GM18511 (cell line): ENCODE data around the gene YEATS2.
"Not testable (repeated sequence)": the region's sequence is repeated elsewhere in the genome, so short reads cannot be mapped to it uniquely, and the experiment has no call there.

Experiments used
- ATAC-seq: cut with Tn5 transposase; IDR thresholded peaks from one replicate; pipeline ENCODE4 v1.9.1; 2021; ENCODE audit warnings: mild to moderate bottlenecking, moderate library complexity; ENCODE audit not compliant: unreplicated experiment

YEATS2 gene

GRCh38 chr3:183711516-183711915 is 13.9 kb downstream of the YEATS2 start:
- no peak for ATAC-seq

- ATAC-seq = no peak
Measured at GRCh38 chr3:183714622-183715021, 17.0 kb downstream of the YEATS2 start.

- ATAC-seq = no peak
Measured at GRCh38 chr3:183718012-183718411, 20.4 kb downstream of the YEATS2 start.

GRCh38 chr3:183725387-183725786 is 27.8 kb downstream of the YEATS2 start:
- ATAC-seq = no peak

GRCh38 chr3:183728204-183728603 is 30.6 kb downstream of the YEATS2 start:
- no peak for ATAC-seq

GRCh38 chr3:183730361-183730760 is 32.8 kb downstream of the YEATS2 start:
- ATAC-seq = no peak

GRCh38 chr3:183731611-183732010 is 34.0 kb downstream of the YEATS2 start:
- no peak for ATAC-seq

- ATAC-seq = no peak
Measured at GRCh38 chr3:183733553-183733952, 36.0 kb downstream of the YEATS2 start.

GRCh38 chr3:183734750-183735494 is 37.3 kb downstream of the YEATS2 start:
- ATAC-seq = no peak

- no peak for ATAC-seq
Measured at GRCh38 chr3:183737116-183737515, 39.5 kb downstream of the YEATS2 start.

GRCh38 chr3:183740154-183740553 is 42.6 kb downstream of the YEATS2 start:
- ATAC-seq = not testable (repeated sequence)

- no peak for ATAC-seq
Measured at GRCh38 chr3:183743231-183743630, 45.6 kb downstream of the YEATS2 start.

- no peak for ATAC-seq
Measured at GRCh38 chr3:183745300-183746098, 47.9 kb downstream of the YEATS2 start.

- no peak for ATAC-seq
Measured at GRCh38 chr3:183754052-183754451, 56.5 kb downstream of the YEATS2 start.

GRCh38 chr3:183762304-183762703 is 64.7 kb downstream of the YEATS2 start:
- no peak for ATAC-seq

- ATAC-seq = no peak
Measured at GRCh38 chr3:183764847-183765731, 67.5 kb downstream of the YEATS2 start.

- no peak for ATAC-seq
Measured at GRCh38 chr3:183766107-183766506, 68.5 kb downstream of the YEATS2 start.

GRCh38 chr3:183766745-183767606 is 69.4 kb downstream of the YEATS2 start:
- ATAC-seq = peak; percentile 89

GRCh38 chr3:183768114-183768513 is 70.5 kb downstream of the YEATS2 start:
- ATAC-seq = no peak

GRCh38 chr3:183769453-183769852 is 71.9 kb downstream of the YEATS2 start:
- ATAC-seq = no peak
